Peyer's patch (tissue), 4 donors: ENCODE results near the gene IRF4.

Source experiments
- POLR2A ChIP-seq, 2 donors: fragments of 450-650 bp; IDR thresholded peaks; one replicate each; pipeline ENCODE4 v1.5.1; 2017; ENCODE audit warnings: antibody characterized with exemption in 2 of 2, mild to moderate bottlenecking in 2 of 2, moderate library complexity in 2 of 2
- TF ChIP-seq, protein P1 (sequence below), 6 experiments: fragments of 450-650 bp in 4 of 6; fragments of 200-600 bp in 2 of 6; sonication (generic) in 1 of 6; IDR thresholded peaks; one replicate each; pipeline ENCODE4 v1.5.1; 2017 to 2019; ENCODE audit warnings: antibody characterized with exemption in 6 of 6, mild to moderate bottlenecking in 3 of 6, moderate library complexity in 1 of 6

- TF ChIP-seq, protein P1, sequence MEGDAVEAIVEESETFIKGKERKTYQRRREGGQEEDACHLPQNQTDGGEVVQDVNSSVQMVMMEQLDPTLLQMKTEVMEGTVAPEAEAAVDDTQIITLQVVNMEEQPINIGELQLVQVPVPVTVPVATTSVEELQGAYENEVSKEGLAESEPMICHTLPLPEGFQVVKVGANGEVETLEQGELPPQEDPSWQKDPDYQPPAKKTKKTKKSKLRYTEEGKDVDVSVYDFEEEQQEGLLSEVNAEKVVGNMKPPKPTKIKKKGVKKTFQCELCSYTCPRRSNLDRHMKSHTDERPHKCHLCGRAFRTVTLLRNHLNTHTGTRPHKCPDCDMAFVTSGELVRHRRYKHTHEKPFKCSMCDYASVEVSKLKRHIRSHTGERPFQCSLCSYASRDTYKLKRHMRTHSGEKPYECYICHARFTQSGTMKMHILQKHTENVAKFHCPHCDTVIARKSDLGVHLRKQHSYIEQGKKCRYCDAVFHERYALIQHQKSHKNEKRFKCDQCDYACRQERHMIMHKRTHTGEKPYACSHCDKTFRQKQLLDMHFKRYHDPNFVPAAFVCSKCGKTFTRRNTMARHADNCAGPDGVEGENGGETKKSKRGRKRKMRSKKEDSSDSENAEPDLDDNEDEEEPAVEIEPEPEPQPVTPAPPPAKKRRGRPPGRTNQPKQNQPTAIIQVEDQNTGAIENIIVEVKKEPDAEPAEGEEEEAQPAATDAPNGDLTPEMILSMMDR (IDR thresholded peaks at IDR 0.05): no peak
- no peak for TF ChIP-seq POLR2A (IDR thresholded peaks at IDR 0.05)
Measured at GRCh38 chr6:456887-457286, 65.3 kb downstream of the IRF4 start.
